Loucy (cell line): ENCODE results near the gene CDK6.
A peak's percentile ranks its signal among the peaks of the same experiment; 100 is the strongest.

Experiments used
- H2AFZ ChIP-seq: fragments of 200-600 bp; sonication (generic); 2 replicates; pipeline ENCODE4 v1.6.0; 2016; ENCODE audit warnings: antibody characterized with exemption, mild to moderate bottlenecking, low read length, moderate library complexity
- H3F3A ChIP-seq: fragments of 200-600 bp; 2 replicates; pipeline ENCODE4 v1.6.0; 2016; ENCODE audit warnings: antibody characterized with exemption, low read depth, mild to moderate bottlenecking
- H3K27me3 ChIP-seq: fragments of 200-600 bp; sonication (generic); 2 replicates; pipeline ENCODE4 v1.6.1; 2014; ENCODE audit warnings: low read length, mild to moderate bottlenecking; ENCODE audit not compliant: insufficient read depth, poor library complexity, severe bottlenecking
- H3K36me3 ChIP-seq: fragments of 200-600 bp; sonication (generic); 2 replicates; pipeline ENCODE4 v1.6.1; 2016; ENCODE audit warnings: low read length; ENCODE audit not compliant: insufficient read depth
- H3K4me1 ChIP-seq: fragments of 200-600 bp; sonication (generic); 2 replicates; pipeline ENCODE4 v1.5.1; 2014; ENCODE audit warnings: low read length, mild to moderate bottlenecking; ENCODE audit not compliant: insufficient read depth, poor library complexity, severe bottlenecking
- H3K4me2 ChIP-seq: fragments of 200-600 bp; sonication (generic); 2 replicates; pipeline ENCODE4 v1.6.0; 2014; ENCODE audit warnings: antibody characterized with exemption, low read length, low read depth, mild to moderate bottlenecking; ENCODE audit not compliant: poor library complexity, severe bottlenecking
- H3K4me3 ChIP-seq: fragments of 200-600 bp; sonication (generic); 2 replicates; pipeline ENCODE4 v1.5.1; 2014; ENCODE audit warnings: low read length, mild to moderate bottlenecking, mixed read lengths; ENCODE audit not compliant: poor library complexity, severe bottlenecking
- H3K79me2 ChIP-seq: fragments of 200-600 bp; sonication (generic); 2 replicates; pipeline ENCODE4 v1.6.1; 2014; ENCODE audit warnings: low read length; ENCODE audit not compliant: insufficient read depth
- H3K9ac ChIP-seq: fragments of 200-600 bp; sonication (generic); 2 replicates; pipeline ENCODE4 v1.6.0; 2014; ENCODE audit warnings: mild to moderate bottlenecking, low read depth, low read length, moderate library complexity; ENCODE audit not compliant: poor library complexity, severe bottlenecking
- H3K9me2 ChIP-seq: fragments of 200-600 bp; sonication (generic); replicated peaks from 2 replicates; pipeline ENCODE4 v1.6.1; 2016; ENCODE audit warnings: low read depth, low read length, mixed read lengths
- H3K9me3 ChIP-seq: fragments of 200-600 bp; sonication (generic); 2 replicates; pipeline ENCODE4 v1.6.1; 2014; ENCODE audit warnings: mild to moderate bottlenecking, antibody characterized with exemption, low read length, low read depth; ENCODE audit not compliant: insufficient read depth
- H4K20me1 ChIP-seq: fragments of 200-600 bp; sonication (generic); 2 replicates; pipeline ENCODE4 v1.6.0; 2014; ENCODE audit warnings: antibody characterized with exemption, low read length, mild to moderate bottlenecking; ENCODE audit not compliant: insufficient read depth, poor library complexity, severe bottlenecking
- CTCF ChIP-seq: fragments of 200-600 bp; sonication (generic); conservative IDR thresholded peaks from 2 replicates; pipeline ENCODE4 v1.5.1; 2014; ENCODE audit warnings: mild to moderate bottlenecking, antibody characterized with exemption, low read length
- EZH2phosphoT487 ChIP-seq: fragments of 200-600 bp; IDR thresholded peaks from 2 replicates; pipeline ENCODE4 v1.6.1; 2018; ENCODE audit warnings: antibody characterized with exemption, mild to moderate bottlenecking, moderate library complexity, borderline replicate concordance

CDK6 gene

GRCh38 chr7:92740700-92741126 is 95.7 kb downstream of the CDK6 start:
- peaks cover 100% of the 10 kb centered on the region for H3K79me2 ChIP-seq
- H3K9me3 ChIP-seq: no peaks in the 10 kb centered on the region
- no peaks in the 10 kb centered on the region for H3F3A ChIP-seq
- peaks cover 72% of the 10 kb centered on the region for H3K4me1 ChIP-seq
- peaks cover 98% of the 10 kb centered on the region for H4K20me1 ChIP-seq
- H2AFZ ChIP-seq: no peak overlapping the region
- H3K4me3 ChIP-seq: no peak overlapping the region
- peaks cover 81% of the 10 kb centered on the region for H3K36me3 ChIP-seq
- H3K9ac ChIP-seq: no peak overlapping the region
- no peaks in the 10 kb centered on the region for H3K27me3 ChIP-seq
- TF ChIP-seq EZH2phosphoT487 (no peak), CTCF (no peak)
- H3K4me2 ChIP-seq: no peak overlapping the region
- no peaks in the 10 kb centered on the region for H3K9me2 ChIP-seq

DNA sequence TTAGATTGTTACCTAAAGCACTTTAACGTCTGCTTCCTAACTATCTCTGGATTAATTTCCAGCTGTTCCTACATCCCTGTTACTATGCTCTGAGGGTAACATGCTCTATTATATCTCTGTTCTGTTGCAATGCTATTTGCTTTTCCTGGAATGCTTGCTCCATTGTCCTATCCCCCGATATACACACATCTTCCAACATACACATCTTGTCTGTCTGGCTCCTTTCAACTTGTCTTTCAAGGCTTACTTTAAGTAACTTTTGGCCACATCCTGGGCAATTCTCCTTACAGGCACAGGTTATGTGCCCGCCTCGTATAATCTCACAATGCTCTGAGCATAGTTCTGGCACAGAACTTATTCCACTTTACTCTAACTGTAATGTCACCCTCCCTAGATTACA is 96.2 kb downstream of the CDK6 start:
- no peak overlapping the region for H3K9ac ChIP-seq
- H3K4me2 ChIP-seq: peak overlapping the region; percentile 61
- H3K36me3 ChIP-seq: peaks cover 81% of the 10 kb centered on the region
- H3F3A ChIP-seq: no peaks in the 10 kb centered on the region
- H3K9me3 ChIP-seq: no peaks in the 10 kb centered on the region
- no peak overlapping the region for H2AFZ ChIP-seq
- peaks cover 98% of the 10 kb centered on the region for H4K20me1 ChIP-seq
- TF ChIP-seq EZH2phosphoT487 (no peak), CTCF (no peak)
- H3K27me3 ChIP-seq: no peaks in the 10 kb centered on the region
- peaks cover 72% of the 10 kb centered on the region for H3K4me1 ChIP-seq
- H3K9me2 ChIP-seq: no peaks in the 10 kb centered on the region
- no peak overlapping the region for H3K4me3 ChIP-seq
- peaks cover 100% of the 10 kb centered on the region for H3K79me2 ChIP-seq

DNA sequence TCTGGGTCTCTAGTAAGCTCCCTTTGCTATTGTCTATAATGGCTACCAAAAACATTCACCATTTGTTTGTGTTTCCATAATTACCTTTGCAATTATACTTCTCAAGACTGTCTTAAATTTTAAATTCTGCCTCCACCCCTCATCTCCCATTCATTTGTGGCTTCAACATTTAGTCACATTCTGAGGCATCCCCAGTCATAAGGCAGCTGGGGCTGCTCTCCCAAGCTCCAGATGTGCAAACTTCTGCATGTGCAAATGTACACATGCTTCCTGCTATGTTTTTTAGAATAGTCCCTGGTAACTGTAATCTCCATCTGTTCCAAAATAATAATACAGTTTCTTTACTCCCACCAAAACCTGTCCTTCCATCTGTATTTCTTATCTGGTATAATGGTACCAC is 97.3 kb downstream of the CDK6 start:
- Histone ChIP-seq H4K20me1 (peaks cover 98% of the 10 kb centered on the region), H3K9me2 (no peaks in the 10 kb centered on the region), H3K36me3 (peaks cover 81% of the 10 kb centered on the region), H2AFZ (no peak overlapping the region), H3K9me3 (no peaks in the 10 kb centered on the region), H3K27me3 (no peaks in the 10 kb centered on the region), H3K9ac (peak overlapping the region; percentile 37), H3K4me2 (peak overlapping the region; percentile 61), H3K4me1 (peaks cover 76% of the 10 kb centered on the region), H3K4me3 (no peak overlapping the region), H3K79me2 (peaks cover 100% of the 10 kb centered on the region), H3F3A (no peaks in the 10 kb centered on the region)
- TF ChIP-seq EZH2phosphoT487: no peak
- TF ChIP-seq CTCF: no peak
